H1 (cell line): ENCODE results near the gene ITGB7. TPM values are rescaled to one million over a fixed set of nuclear protein-coding genes. Genes with fewer than 3 reads are reported as not detected.

Experiments used
- CTCF ChIA-PET: fragments of 300-600 bp; sonication (Branson Sonifier 250); formaldehyde crosslinking; loops from one replicate; lab custom pipeline; 2021; ENCODE audit not compliant: partially characterized antibody; lab: Charles Lee
- POLR2A ChIA-PET: fragments of 300-600 bp; sonication (Branson Sonifier 250); formaldehyde crosslinking; loops from one replicate; lab custom pipeline; 2021; ENCODE audit warnings: inconsistent platforms; ENCODE audit not compliant: partially characterized antibody; lab: Charles Lee
- DNase-seq, 2 experiments: peaks; one replicate each; pipeline versions ENCODE4 v3.0.0 to v3.0.0-alpha.2; 2010 to 2022; ENCODE audit warnings: low spot score in 2 of 2, low read depth in 1 of 2, mixed read lengths in 1 of 2
- FAIRE-seq: peaks from 2 replicates; lab custom pipeline; 2011; peaks lifted over from hg19 to GRCh38; lab: Jason Lieb, UNC
- H2AFZ ChIP-seq: 2 replicates; pipeline ENCODE4 v1.8.1; 2012; ENCODE audit warnings: low read length, inconsistent platforms
- H2AK5ac ChIP-seq: 2 replicates; pipeline ENCODE4 v1.6.1; 2013; ENCODE audit warnings: low read depth, low read length
- H2BK120ac ChIP-seq: replicated peaks from 2 replicates; pipeline ENCODE3; 2013; ENCODE audit warnings: low read depth, low read length, inconsistent platforms
- H2BK12ac ChIP-seq: 2 replicates; pipeline ENCODE4 v1.6.1; 2013; ENCODE audit warnings: low read depth, low read length
- H2BK15ac ChIP-seq: 2 replicates; pipeline ENCODE4 v1.6.1; 2013; ENCODE audit warnings: low read length
- H2BK20ac ChIP-seq: 2 replicates; pipeline ENCODE4 v1.6.1; 2013; ENCODE audit warnings: low read length
- H2BK5ac ChIP-seq: 2 replicates; pipeline ENCODE4 v1.6.1; 2013; ENCODE audit warnings: low read depth, low read length
- H3K14ac ChIP-seq: 2 replicates; pipeline ENCODE4 v1.6.1; 2013; ENCODE audit warnings: inconsistent platforms; ENCODE audit not compliant: insufficient read length
- H3K18ac ChIP-seq: 2 replicates; pipeline ENCODE4 v1.6.1; 2013; ENCODE audit warnings: low read length; ENCODE audit errors: extremely low read depth
- H3K23ac ChIP-seq: 2 replicates; pipeline ENCODE4 v1.6.1; 2013; ENCODE audit warnings: inconsistent platforms; ENCODE audit not compliant: insufficient read length
- H3K23me2 ChIP-seq: 2 replicates; pipeline ENCODE4 v1.6.1; 2013; ENCODE audit warnings: low read depth, low read length
- H3K27ac ChIP-seq: 2 replicates; pipeline ENCODE4 v1.6.1; 2011; ENCODE audit warnings: low read depth, low read length, inconsistent platforms
- H3K27me3 ChIP-seq, 4 experiments: replicated peaks in 1 of 4; 1 replicate in 1 of 4; 2 replicates in 3 of 4; pipeline versions ENCODE4 v1.6.1 to v1.8.1; 2011 to 2013; ENCODE audit warnings: low read length in 3 of 4, mild to moderate bottlenecking in 3 of 4, inconsistent platforms in 2 of 4, mixed read lengths in 2 of 4, moderate library complexity in 1 of 4; ENCODE audit not compliant: control insufficient read depth in 3 of 4, insufficient read depth in 3 of 4; ENCODE audit errors: extremely low read depth in 1 of 4
- H3K36me3 ChIP-seq, 4 experiments: 2 replicates each; pipeline versions ENCODE4 v1.6.1 to v1.8.1; 2011 to 2013; ENCODE audit warnings: mild to moderate bottlenecking in 4 of 4, low read length in 3 of 4, moderate library complexity in 2 of 4, control low read depth in 1 of 4, inconsistent platforms in 1 of 4; ENCODE audit not compliant: insufficient read depth in 4 of 4, control insufficient read depth in 2 of 4
- H3K4ac ChIP-seq: replicated peaks from 2 replicates; pipeline ENCODE3; 2013; ENCODE audit warnings: low read length, low read depth, mixed read lengths, inconsistent platforms; ENCODE audit not compliant: insufficient read length
- H3K4me1 ChIP-seq, 4 experiments: replicated peaks in 1 of 4; 1 replicate in 1 of 4; 2 replicates in 3 of 4; pipeline versions ENCODE4 v1.6.1 to v1.8.1; 2011 to 2013; ENCODE audit warnings: low read length in 3 of 4, inconsistent platforms in 2 of 4, mixed read lengths in 1 of 4; ENCODE audit not compliant: insufficient read depth in 4 of 4, control insufficient read depth in 3 of 4
- H3K4me2 ChIP-seq, 2 experiments: 2 replicates each; pipeline versions ENCODE4 v1.6.1 to v1.8.1; 2011 to 2013; ENCODE audit warnings: low read depth in 2 of 2, low read length in 2 of 2, control low read depth in 1 of 2, inconsistent platforms in 1 of 2, mild to moderate bottlenecking in 1 of 2; ENCODE audit not compliant: insufficient read depth in 1 of 2
- H3K4me3 ChIP-seq, 4 experiments: fragments of 200-600, 300-600 bp in 1 of 4; sonication (generic), shearing (Covaris generic), sonication (Bioruptor Twin) in 1 of 4; 2 replicates each; pipeline versions ENCODE4 v1.5.1 to v1.8.1; 2011 to 2016; ENCODE audit warnings: low read length in 4 of 4, low read depth in 3 of 4, control low read depth in 2 of 4, inconsistent platforms in 2 of 4, mild to moderate bottlenecking in 2 of 4, mixed read lengths in 1 of 4, moderate library complexity in 1 of 4; ENCODE audit not compliant: insufficient read depth in 2 of 4; ENCODE audit errors: extremely low read depth in 1 of 4
- H3K56ac ChIP-seq: replicated peaks from 2 replicates; pipeline ENCODE3; 2013; ENCODE audit warnings: low read depth, mild to moderate bottlenecking, mixed read lengths, low read length, inconsistent platforms; ENCODE audit not compliant: insufficient read length
- H3K79me1 ChIP-seq: 2 replicates; pipeline ENCODE4 v1.6.1; 2013; ENCODE audit warnings: low read depth, low read length, control low read depth
- H3K79me2 ChIP-seq, 2 experiments: 2 replicates each; pipeline versions ENCODE4 v1.6.1 to v1.8.1; 2012 to 2013; ENCODE audit warnings: low read length in 2 of 2, mild to moderate bottlenecking in 2 of 2, inconsistent platforms in 1 of 2; ENCODE audit not compliant: insufficient read depth in 2 of 2, control insufficient read depth in 1 of 2
- H3K9ac ChIP-seq, 4 experiments: replicated peaks in 1 of 4; 1 replicate in 1 of 4; 2 replicates in 3 of 4; pipeline versions ENCODE4 v1.6.1 to v1.8.1; 2011 to 2013; ENCODE audit warnings: low read depth in 3 of 4, low read length in 3 of 4, control low read depth in 2 of 4, mild to moderate bottlenecking in 2 of 4, moderate library complexity in 2 of 4, inconsistent platforms in 1 of 4; ENCODE audit errors: extremely low read depth in 1 of 4
- H3K9me3 ChIP-seq, 2 experiments: 2 replicates each; pipeline versions ENCODE4 v1.6.1 to v1.8.1; 2012 to 2013; ENCODE audit warnings: mild to moderate bottlenecking in 2 of 2, moderate library complexity in 2 of 2, control low read depth in 1 of 2, inconsistent platforms in 1 of 2, low read depth in 1 of 2, low read length in 1 of 2, mixed read lengths in 1 of 2; ENCODE audit not compliant: insufficient read depth in 2 of 2
- H4K20me1 ChIP-seq, 2 experiments: replicated peaks in 1 of 2; 2 replicates each; pipeline versions ENCODE3 to v1.8.1; 2011 to 2013; ENCODE audit warnings: inconsistent platforms in 2 of 2, low read length in 2 of 2, mild to moderate bottlenecking in 1 of 2; ENCODE audit not compliant: insufficient read depth in 2 of 2, control insufficient read depth in 1 of 2
- H4K5ac ChIP-seq: 2 replicates; pipeline ENCODE4 v1.6.1; 2013; ENCODE audit warnings: low read length, low read depth, mixed read lengths, inconsistent platforms; ENCODE audit not compliant: insufficient read length
- H4K8ac ChIP-seq: 2 replicates; pipeline ENCODE4 v1.8.0; 2013; ENCODE audit warnings: mild to moderate bottlenecking, moderate library complexity, low read length, inconsistent platforms; ENCODE audit not compliant: insufficient read depth; ENCODE audit errors: extremely low read depth
- H4K91ac ChIP-seq: replicated peaks from 2 replicates; pipeline ENCODE3; 2013; ENCODE audit warnings: low read length, mixed read lengths, inconsistent platforms; ENCODE audit not compliant: insufficient read length
- ASH2L ChIP-seq: fragments of 200-600, 300-600 bp; sonication (generic); IDR thresholded peaks from one replicate; pipeline ENCODE4 v1.7.1; 2017; ENCODE audit warnings: low read length
- CREB1 ChIP-seq: IDR thresholded peaks from 2 replicates; pipeline ENCODE4 v1.6.1; 2012; ENCODE audit warnings: inconsistent platforms
- PHF8 ChIP-seq: fragments of 200-600 bp; sonication (generic); conservative IDR thresholded peaks from 2 replicates; pipeline ENCODE4 v1.7.1; 2012; ENCODE audit warnings: low read depth, mild to moderate bottlenecking, inconsistent platforms, low read length, moderate library complexity
- POLR2AphosphoS5 ChIP-seq: IDR thresholded peaks from 2 replicates; pipeline ENCODE4 v1.6.1; 2011; ENCODE audit warnings: low read depth, low read length
- RAD21 ChIP-seq, 2 experiments: IDR thresholded peaks in 1 of 2; conservative IDR thresholded peaks in 1 of 2; 2 replicates each; pipeline ENCODE4 v1.6.1; 2011; ENCODE audit warnings: low read depth in 2 of 2, low read length in 2 of 2, improper control_type of control experiment in 1 of 2, inconsistent platforms in 1 of 2, mild to moderate bottlenecking in 1 of 2, moderate library complexity in 1 of 2
- SIN3A ChIP-seq, 2 experiments: IDR thresholded peaks in 1 of 2; conservative IDR thresholded peaks in 1 of 2; 2 replicates each; pipeline ENCODE4 v1.6.1; 2011 to 2012; ENCODE audit warnings: low read length in 2 of 2, improper control_type of control experiment in 1 of 2, low read depth in 1 of 2, mild to moderate bottlenecking in 1 of 2
- TAF7 ChIP-seq: optimal IDR thresholded peaks from 2 replicates; pipeline ENCODE3; 2011; ENCODE audit warnings: low read depth, mild to moderate bottlenecking, inconsistent platforms, low read length, moderate library complexity, borderline replicate concordance
- YY1 ChIP-seq: IDR thresholded peaks from 2 replicates; pipeline ENCODE4 v1.6.1; 2011; ENCODE audit warnings: low read depth, mild to moderate bottlenecking, low read length
- WGBS, 2 experiments: shearing (Covaris generic) in 1 of 2; methylation state at CpG; one replicate each; pipeline versions ENCODE4 v1.1.6 to v1.1.7; 2013 to 2015; ENCODE audit warnings: low lambda C conversion rate in 2 of 2, mixed read lengths in 2 of 2, inconsistent platforms in 1 of 2, low coverage in 1 of 2, missing lambda C conversion rate in 1 of 2; ENCODE audit not compliant: insufficient replicate concordance in 2 of 2, insufficient coverage in 1 of 2, insufficient read length in 1 of 2; ENCODE audit errors: extremely low coverage in 1 of 2, missing lambda C conversion rate in 1 of 2; 5-methylcytosine and 5-hydroxymethylcytosine counted together
- polyA plus RNA-seq, 7 experiments: library from polyadenylated mRNA; depleted of rRNA in 3 of 7; stranded (reverse) in 5 of 7; unstranded in 2 of 7; fragments of >200 nt in 5 of 7; fragments of 200-250 nt in 2 of 7; gene quantifications; 1 replicate in 5 of 7; 2 replicates in 1 of 7; 4 replicates in 1 of 7; pipeline versions ENCODE4 v1.2.1 to v1.2.3, GENCODE V29; 2011 to 2013; ENCODE audit warnings: missing spikeins in 2 of 7, mixed read lengths in 2 of 7
- total RNA-seq: library from RNA; stranded (reverse); fragmentation: NEBNext Ultra II Directional; extraction: Animal tissue kit (Norgen Biotek cat#: 25700); gene quantifications from 2 replicates; pipeline ENCODE4 v1.2.1, GENCODE V29; 2021

The ITGB7 gene
- total and polyA plus RNA-seq, 2 of the 8 experiments (the other 6 are each of a cell fraction or from before 2014, with no cell fraction given): 0.35 to 0.54 TPM

- H2BK12ac ChIP-seq: peak overlapping the region; percentile 60; the same call in 1 of the 2 replicates
- ChIA-PET CTCF (interaction anchor here (1.2 to 22.3 kb wide), 5 partner anchors 11 to 67 kb away, joined by 4 to 654 read pairs (median 21); partner anchors contain the start of genes ESPL1 and RARG), POLR2A (interaction anchor here (0.6 to 13.6 kb wide), 10 partner anchors 8 to 142 kb away, joined by 3 to 151 read pairs (median 4); partner anchors contain the start of genes ESPL1, RARG and SOAT2)
- H3K14ac ChIP-seq: peak overlapping the region; percentile 5
- H3K18ac ChIP-seq: peak overlapping the region; percentile 86
- peak overlapping the region; percentile 99 to 100 for H3K4me2 ChIP-seq
- no peak overlapping the region for H2BK20ac ChIP-seq
- H3K79me2 ChIP-seq: peaks cover 5 to 24% of the 10 kb centered on the region in 2 experiments
- H2AK5ac ChIP-seq: peak overlapping the region; percentile 78; the same call in 1 of the 2 replicates
- DNase-seq (peak in 1 of 2 experiments; percentile 90), FAIRE-seq (no peak)
- H3K23me2 ChIP-seq: peaks cover 31% of the 10 kb centered on the region
- H3K4ac ChIP-seq: peak overlapping the region; percentile 1
- H4K20me1 ChIP-seq: peaks cover 0 to 3% of the 10 kb centered on the region in 2 experiments
- H2BK15ac ChIP-seq: 0 out of 2 replicates have a peak overlapping the region, but pooled peaks have one; percentile 65
- H3K9ac ChIP-seq: peak overlapping the region in 3 of 4 experiments; percentile 54 to 62 (median 61); a peak in 3 of 7 replicates
- no peak overlapping the region for H2BK120ac ChIP-seq
- no peak overlapping the region for H3K23ac ChIP-seq
- H2AFZ ChIP-seq: no peak overlapping the region; the same call in 1 of the 2 replicates
- H3K4me1 ChIP-seq: peaks cover 35 to 66% (median 50%) of the 10 kb centered on the region in 4 experiments
- H4K91ac ChIP-seq: peak overlapping the region; percentile 93
- peak overlapping the region; percentile 66 for H3K27ac ChIP-seq
- peak overlapping the region; percentile 95; the same call in 1 of the 2 replicates for H2BK5ac ChIP-seq
- peak overlapping the region; percentile 30 for H4K5ac ChIP-seq
- peaks cover 0 to 3% (median 0%) of the 10 kb centered on the region in 4 experiments; a peak in 1 of 7 replicates for H3K27me3 ChIP-seq
- no peaks in the 10 kb centered on the region for H3K9me3 ChIP-seq
- WGBS, 2 experiments: 3% methylated on average over 42 of the region's 72 CpGs; no CpG with 5 or more reads in 1 of the 2 experiments
- peaks cover 6% of the 10 kb centered on the region for H3K79me1 ChIP-seq
- peak overlapping the region; percentile 73 to 97 (median 82) for H3K4me3 ChIP-seq
- H4K8ac ChIP-seq: peak overlapping the region; percentile 41; the same call in 1 of the 2 replicates
- no peaks in the 10 kb centered on the region; a peak in 1 of 8 replicates for H3K36me3 ChIP-seq
- H3K56ac ChIP-seq: peak overlapping the region; percentile 77
- TF ChIP-seq YY1 (no peak), SIN3A (conservative IDR thresholded peaks at IDR 0.05 in 1 of 2, IDR thresholded peaks at IDR 0.05 in 1 of 2; ENCODE audit: low read depth in 1 of 2, low read length in 2 of 2) (0 out of 4 replicates have a peak, but pooled peaks of 1 of the 2 experiments have one; percentile 18), ASH2L (peak; percentile 61), PHF8 (0 out of 2 replicates have a peak, but pooled peaks have one; percentile 35), RAD21 (IDR thresholded peaks at IDR 0.05 in 1 of 2, conservative IDR thresholded peaks at IDR 0.05 in 1 of 2; ENCODE audit: low read depth in 2 of 2, low read length in 2 of 2) (peak in 1 of 2 experiments; percentile 22; a peak in 1 of 4 replicates), CREB1 (peak; percentile 81), TAF7 (peak; percentile 37), POLR2AphosphoS5 (peak; percentile 67; the same call in 1 of the 2 replicates)
These were observed 14.4 kb upstream of the ITGB7 start for GRCh38 chr12:53221203-53222080.
